HepG2 (cell line): ENCODE data around the gene ANO2.

Experiments used
- ATF1 ChIP-seq: IDR thresholded peaks from 2 replicates; pipeline ENCODE4 v1.6.1; 2016; ENCODE audit warnings: mild to moderate bottlenecking, control low read depth
- CEBPB ChIP-seq: IDR thresholded peaks from 2 replicates; pipeline ENCODE4 v1.6.1; 2011; ENCODE audit warnings: low read depth, low read length, improper control_type of control experiment, borderline replicate concordance
- FOXJ3 ChIP-seq: sonication (generic); formaldehyde crosslinking; IDR thresholded peaks from 2 replicates; pipeline ENCODE4 v1.4.0; 2020; ENCODE audit warnings: missing genetic modification reagents, mild to moderate bottlenecking, borderline replicate concordance
- HDAC6 ChIP-seq: fragments of 200-600 bp; sonication (generic); IDR thresholded peaks from 2 replicates; pipeline ENCODE4 v1.7.0; 2017; ENCODE audit warnings: mild to moderate bottlenecking, antibody characterized with exemption, low read length, low read depth
- NR2F2 ChIP-seq: IDR thresholded peaks from 2 replicates; pipeline ENCODE4 v1.6.1; 2012; ENCODE audit warnings: low read depth, inconsistent platforms, borderline replicate concordance
- U2AF1 ChIP-seq: fragments of 200-400 bp; formaldehyde crosslinking; optimal IDR thresholded peaks from 2 replicates; pipeline ENCODE3; 2017; ENCODE audit warnings: mild to moderate bottlenecking, low read depth, low read length
- ZFP37 ChIP-seq: sonication (generic); formaldehyde crosslinking; IDR thresholded peaks from 2 replicates; pipeline ENCODE4 v1.4.0; 2020; ENCODE audit warnings: missing genetic modification reagents, borderline replicate concordance
- ZNF678 ChIP-seq: sonication (generic); formaldehyde crosslinking; IDR thresholded peaks from 2 replicates; pipeline ENCODE4 v1.4.0; 2020; ENCODE audit warnings: mild to moderate bottlenecking, missing genetic modification reagents

- TF ChIP-seq ATF1 (CRISPR knock-in tag), result no peak
- TF ChIP-seq HDAC6, result no peak
- TF ChIP-seq ZNF678, result no peak
- no peak for TF ChIP-seq NR2F2
- TF ChIP-seq ZFP37 (CRISPR knock-in tag), result no peak
- no peak for TF ChIP-seq FOXJ3 (CRISPR knock-in tag)
- no peak for TF ChIP-seq CEBPB
- no peak for TF ChIP-seq U2AF1
Measured at GRCh38 chr12:5567016-5567725, 377.9 kb downstream of the ANO2 start.
